HepG2 (cell line): Measurements from ENCODE around the gene ARHGAP10.

ENCODE experiments used
- ATF3 ChIP-seq: sonication (generic); formaldehyde crosslinking; IDR thresholded peaks from 2 replicates; pipeline ENCODE4 v1.4.0; 2020; ENCODE audit warnings: missing genetic modification reagents
- CTCF ChIP-seq: sonication (generic); formaldehyde crosslinking; IDR thresholded peaks from 2 replicates; pipeline ENCODE4 v1.5.0; 2020; ENCODE audit warnings: mild to moderate bottlenecking, missing genetic modification reagents, moderate library complexity
- GABPA ChIP-seq, 2 experiments: IDR thresholded peaks; 2 replicates each; pipeline ENCODE4 v1.6.1; 2011 to 2016; ENCODE audit warnings: low read depth in 2 of 2, low read length in 1 of 2, missing biosample characterization in 1 of 2, missing genetic modification characterization in 1 of 2
- HOMEZ ChIP-seq: IDR thresholded peaks from 2 replicates; pipeline ENCODE4 v1.6.1; 2016; ENCODE audit warnings: low read depth
- PCBP2 ChIP-seq: fragments of 200-400 bp; formaldehyde crosslinking; optimal IDR thresholded peaks from 2 replicates; pipeline ENCODE3; 2018; ENCODE audit warnings: low read length, low read depth; ENCODE audit not compliant: poor library complexity, severe bottlenecking
- POLR2A ChIP-seq, 2 experiments: IDR thresholded peaks; 2 replicates each; pipeline ENCODE4 v1.6.1; 2011; ENCODE audit warnings: low read depth in 2 of 2, low read length in 2 of 2, mild to moderate bottlenecking in 1 of 2, moderate library complexity in 1 of 2; ENCODE audit not compliant: insufficient read depth in 1 of 2
- POLR2AphosphoS2 ChIP-seq: IDR thresholded peaks from 2 replicates; pipeline ENCODE4 v1.6.1; 2011; ENCODE audit warnings: low read depth, low read length, improper control_type of control experiment
- POLR2AphosphoS5 ChIP-seq: IDR thresholded peaks from 2 replicates; pipeline ENCODE4 v1.6.1; 2012; ENCODE audit warnings: low read depth, low read length
- YY1 ChIP-seq: IDR thresholded peaks from 2 replicates; pipeline ENCODE4 v1.6.1; 2011; ENCODE audit warnings: low read length, low read depth, moderate library complexity, mild to moderate bottlenecking; ENCODE audit not compliant: insufficient read depth, insufficient replicate concordance
- ZNF354B ChIP-seq: sonication (generic); formaldehyde crosslinking; IDR thresholded peaks from 2 replicates; pipeline ENCODE4 v1.8.0; 2022; ENCODE audit warnings: mild to moderate bottlenecking, missing genetic modification reagents
- ZNF468 ChIP-seq: sonication (generic); formaldehyde crosslinking; IDR thresholded peaks from 2 replicates; pipeline ENCODE4 v1.8.0; 2022; ENCODE audit warnings: mild to moderate bottlenecking, moderate library complexity, missing genetic modification reagents

DNA sequence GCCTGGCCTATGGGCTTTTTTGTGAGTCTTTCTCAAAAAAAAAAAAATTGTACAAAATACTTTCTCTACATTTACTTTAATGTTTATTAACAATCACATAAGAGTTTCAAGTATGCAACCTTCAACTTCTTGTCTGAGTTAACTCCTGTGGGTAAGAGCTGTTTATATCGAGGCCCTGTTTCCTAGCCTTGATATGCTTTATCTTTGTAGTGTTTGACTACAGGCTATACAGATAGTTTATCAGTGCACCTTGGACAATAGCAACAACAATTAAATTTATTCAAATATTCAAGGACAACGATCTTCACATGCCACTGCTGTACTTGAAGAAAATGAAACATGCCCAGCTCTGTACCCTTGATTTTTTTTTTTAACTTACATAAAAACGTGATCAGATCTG lies 178.4 kb downstream of the ARHGAP10 start:
- TF ChIP-seq PCBP2 (no peak), ATF3 (no peak), HOMEZ (no peak), GABPA (IDR thresholded peaks at IDR 0.05; ENCODE audit: low read depth, low read length) (no peak), GABPA (CRISPR knock-in tag; IDR thresholded peaks at IDR 0.05; ENCODE audit: low read depth) (no peak), ZNF354B (no peak), ZNF468 (no peak), CTCF (CRISPR knock-in tag) (no peak), POLR2A (IDR thresholded peaks at IDR 0.05; ENCODE audit: insufficient read depth in 1 of 2, low read depth in 2 of 2, low read length in 2 of 2) (no peak), YY1 (no peak), POLR2AphosphoS5 (no peak), POLR2AphosphoS2 (no peak)
